ENCODE results near the gene DENND1A.

DENND1A gene

DNA sequence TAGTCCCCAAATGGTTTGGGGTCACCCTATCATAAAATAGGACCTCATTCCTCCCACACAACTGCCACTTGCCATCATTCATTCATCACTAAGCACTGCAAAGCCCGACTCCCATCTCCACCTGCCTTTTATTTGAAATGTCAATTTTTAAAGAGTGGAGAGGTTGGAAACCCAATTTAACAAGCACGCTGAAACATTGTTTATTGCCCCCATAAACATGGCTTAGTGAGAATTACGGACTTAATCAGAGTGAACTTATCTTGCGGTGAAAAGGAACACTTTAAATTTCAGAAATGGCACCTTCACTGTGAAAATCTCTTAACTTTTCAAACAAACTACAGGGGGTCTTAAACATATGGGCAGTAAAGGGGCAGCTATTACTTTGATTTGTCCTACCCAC is 332.9 kb downstream of the DENND1A start:
- H3K4me3 ChIP-seq (ENCODE audit: control insufficient read depth, low read depth, low read length): no peak overlapping the region
- DNase-seq (ENCODE audit: low read depth): no peak
- TF ChIP-seq, protein P1, sequence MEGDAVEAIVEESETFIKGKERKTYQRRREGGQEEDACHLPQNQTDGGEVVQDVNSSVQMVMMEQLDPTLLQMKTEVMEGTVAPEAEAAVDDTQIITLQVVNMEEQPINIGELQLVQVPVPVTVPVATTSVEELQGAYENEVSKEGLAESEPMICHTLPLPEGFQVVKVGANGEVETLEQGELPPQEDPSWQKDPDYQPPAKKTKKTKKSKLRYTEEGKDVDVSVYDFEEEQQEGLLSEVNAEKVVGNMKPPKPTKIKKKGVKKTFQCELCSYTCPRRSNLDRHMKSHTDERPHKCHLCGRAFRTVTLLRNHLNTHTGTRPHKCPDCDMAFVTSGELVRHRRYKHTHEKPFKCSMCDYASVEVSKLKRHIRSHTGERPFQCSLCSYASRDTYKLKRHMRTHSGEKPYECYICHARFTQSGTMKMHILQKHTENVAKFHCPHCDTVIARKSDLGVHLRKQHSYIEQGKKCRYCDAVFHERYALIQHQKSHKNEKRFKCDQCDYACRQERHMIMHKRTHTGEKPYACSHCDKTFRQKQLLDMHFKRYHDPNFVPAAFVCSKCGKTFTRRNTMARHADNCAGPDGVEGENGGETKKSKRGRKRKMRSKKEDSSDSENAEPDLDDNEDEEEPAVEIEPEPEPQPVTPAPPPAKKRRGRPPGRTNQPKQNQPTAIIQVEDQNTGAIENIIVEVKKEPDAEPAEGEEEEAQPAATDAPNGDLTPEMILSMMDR (conservative IDR thresholded peaks at IDR 0.05; ENCODE audit: control insufficient read depth, insufficient read depth, low read depth, low read length): no peak

DNA sequence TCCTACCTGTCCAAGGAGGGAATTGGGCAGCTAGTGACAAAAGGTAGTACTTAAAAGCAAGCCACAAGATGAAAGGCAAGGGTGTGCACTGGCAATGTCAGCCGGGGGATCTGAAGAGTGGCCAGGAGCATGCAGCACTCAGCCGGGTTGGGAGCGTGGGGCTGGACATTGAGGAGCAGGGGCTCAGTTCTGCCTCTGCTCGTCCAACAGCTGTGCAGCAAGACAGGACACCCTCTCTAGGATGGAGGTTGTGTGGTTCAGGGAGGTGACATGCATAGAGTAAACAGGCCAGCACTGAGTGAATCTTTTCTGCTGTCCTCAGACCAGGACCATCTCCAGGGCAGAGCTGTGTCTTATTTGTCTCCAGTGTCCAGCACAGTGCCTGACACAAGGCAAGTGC is 338.6 kb downstream of the DENND1A start:
- no peak overlapping the region for H3K4me3 ChIP-seq (ENCODE audit: control insufficient read depth, low read depth, low read length)
- DNase-seq (ENCODE audit: low read depth): no peak
- TF ChIP-seq, protein P1 (conservative IDR thresholded peaks at IDR 0.05; ENCODE audit: control insufficient read depth, insufficient read depth, low read depth, low read length): no peak

DNA sequence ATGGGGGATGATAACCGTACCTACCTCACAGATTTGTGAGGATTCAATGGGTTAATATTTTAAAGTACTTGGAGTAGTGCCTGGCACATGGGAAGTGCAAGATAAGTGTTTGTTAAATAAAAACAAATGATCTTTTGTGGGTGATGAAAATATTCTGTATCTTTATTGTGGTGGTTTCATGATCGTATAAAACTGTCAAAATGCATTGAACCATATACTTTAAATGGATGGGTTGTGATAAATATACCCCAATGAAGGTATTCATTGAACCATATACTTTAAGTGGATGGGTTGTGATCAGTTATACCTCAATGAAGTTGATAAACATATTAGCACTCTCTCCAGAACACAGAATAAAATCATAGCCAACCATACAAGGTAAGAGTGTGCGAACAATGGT is 339.4 kb downstream of the DENND1A start:
- TF ChIP-seq, protein P1 (conservative IDR thresholded peaks at IDR 0.05; ENCODE audit: control insufficient read depth, insufficient read depth, low read depth, low read length): no peak
- no peak overlapping the region for H3K4me3 ChIP-seq (ENCODE audit: control insufficient read depth, low read depth, low read length)
- no peak for DNase-seq (ENCODE audit: low read depth)

DNA sequence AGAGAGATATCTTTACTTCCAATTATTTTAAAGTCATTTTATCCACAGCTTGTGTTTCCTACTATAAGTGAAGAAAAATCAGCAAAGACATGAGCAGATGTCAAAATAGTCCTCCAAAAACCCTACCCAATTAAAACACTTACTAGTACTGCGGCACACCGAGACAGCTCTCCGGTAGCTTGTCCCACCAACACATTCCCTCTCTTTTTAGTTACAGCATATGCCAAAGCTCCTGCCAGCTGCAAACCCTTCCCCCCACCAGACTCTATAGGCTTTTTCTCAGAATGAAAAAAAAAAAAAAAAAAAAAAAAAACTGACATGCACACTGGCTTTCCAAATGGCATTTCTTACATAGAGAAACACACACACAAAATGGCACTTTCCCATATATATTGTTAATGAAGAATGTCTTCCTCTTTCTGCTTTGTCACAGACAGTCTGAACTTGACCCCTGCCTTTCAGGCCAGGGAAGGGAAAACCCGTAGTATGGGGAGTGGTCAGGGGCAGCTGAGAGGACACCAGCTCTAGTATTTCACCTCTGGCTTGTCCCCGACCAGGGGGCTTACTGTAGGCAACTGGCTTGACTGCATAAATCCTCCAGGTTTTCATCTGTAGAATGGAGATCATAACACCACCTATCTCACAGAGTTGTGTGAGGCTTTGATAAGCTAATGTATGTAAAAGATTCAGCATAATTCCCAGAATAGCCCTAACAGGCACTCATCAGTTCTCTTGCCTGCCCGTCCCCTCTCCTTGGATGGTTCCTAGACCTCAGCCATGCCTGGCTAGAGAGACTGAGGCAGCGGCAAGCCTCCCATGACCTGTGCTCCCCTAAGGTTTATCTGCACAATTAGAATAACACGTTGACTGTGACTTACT is 340.3 kb downstream of the DENND1A start:
- no peak overlapping the region for H3K4me3 ChIP-seq (ENCODE audit: control insufficient read depth, low read depth, low read length)
- TF ChIP-seq, protein P1 (conservative IDR thresholded peaks at IDR 0.05; ENCODE audit: control insufficient read depth, insufficient read depth, low read depth, low read length): no peak

DNA sequence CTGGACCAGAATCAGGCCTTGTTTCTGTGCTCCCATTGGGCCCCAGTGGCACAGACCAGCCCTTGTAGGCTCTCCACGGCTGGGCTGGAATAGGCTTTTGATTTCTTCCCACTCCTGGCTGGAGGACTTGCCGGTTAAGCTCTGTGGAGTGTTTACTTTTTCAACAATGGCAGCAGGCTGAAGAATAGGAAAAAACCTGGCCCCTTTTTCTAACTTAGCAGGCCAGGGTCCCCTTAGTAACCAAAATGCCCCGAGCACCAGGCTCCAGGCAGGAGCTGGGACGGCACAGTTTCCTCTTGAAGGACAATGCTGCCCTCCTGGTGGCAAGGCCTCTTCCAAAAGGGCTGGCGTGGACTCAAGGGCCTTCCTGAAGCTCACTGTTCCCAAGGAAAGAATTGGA is 343.7 kb downstream of the DENND1A start:
- DNase-seq (ENCODE audit: low read depth): no peak
- TF ChIP-seq, protein P1 (conservative IDR thresholded peaks at IDR 0.05; ENCODE audit: control insufficient read depth, insufficient read depth, low read depth, low read length): no peak
- no peak overlapping the region for H3K4me3 ChIP-seq (ENCODE audit: control insufficient read depth, low read depth, low read length)

More for the DNA sequence above, 340.3 kb downstream of the DENND1A start:
- DNase-seq (ENCODE audit: low read depth): no peak

DNA sequence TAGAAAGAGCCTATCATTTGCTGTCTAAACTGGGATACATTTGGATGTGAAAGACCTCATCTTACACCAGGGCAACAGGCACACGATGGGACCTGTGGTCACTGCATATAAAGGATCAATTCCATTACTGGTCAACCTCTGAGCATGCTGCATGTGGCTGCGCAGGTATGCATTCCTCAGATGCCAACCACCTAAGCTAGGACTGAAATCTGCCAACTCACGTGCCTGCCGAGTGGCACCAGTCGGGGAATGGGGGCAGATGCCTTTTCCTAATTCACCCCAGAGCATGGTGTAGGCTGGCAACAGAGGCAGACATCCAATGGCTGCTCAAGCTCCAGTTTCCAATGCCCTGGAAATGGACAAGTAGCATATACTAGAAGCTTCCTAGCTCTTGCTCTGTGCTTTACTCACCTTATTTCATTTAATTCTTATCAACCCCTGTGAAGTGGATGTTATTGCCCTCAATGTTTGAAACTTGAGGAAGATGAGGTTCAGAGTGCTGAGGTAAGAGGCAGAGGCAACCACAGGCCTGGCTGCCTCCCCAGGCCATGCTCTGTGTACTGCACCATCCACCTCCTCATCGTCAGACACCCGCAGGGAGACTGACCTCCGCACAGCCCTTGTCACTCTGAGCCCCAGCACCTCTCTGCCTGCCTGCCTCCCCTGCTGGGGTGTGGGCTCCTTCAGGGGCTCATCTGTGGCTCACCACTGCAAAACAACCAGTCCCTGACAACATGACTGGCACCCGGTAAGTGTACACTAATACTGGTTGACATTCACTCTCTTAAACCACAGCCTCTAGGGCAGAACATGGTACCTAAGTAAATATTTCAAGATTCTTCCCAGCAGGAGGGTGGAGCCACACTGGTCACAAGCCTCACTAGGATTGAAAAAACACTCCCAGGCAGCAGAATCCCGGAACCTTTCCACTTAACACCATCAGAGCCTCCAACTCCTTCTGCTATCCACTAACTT is 345.4 kb downstream of the DENND1A start:
- TF ChIP-seq, protein P1 (conservative IDR thresholded peaks at IDR 0.05; ENCODE audit: control insufficient read depth, insufficient read depth, low read depth, low read length): no peak
- no peak for DNase-seq (ENCODE audit: low read depth)
- no peak overlapping the region for H3K4me3 ChIP-seq (ENCODE audit: control insufficient read depth, low read depth, low read length)
